ENCODE results near the gene OXER1.

Gene OXER1

GRCh38 chr2:42794271-42795046 lies 30.5 kb upstream of the OXER1 start:
- in situ Hi-C loops (cut with MboI; ENCODE audit: low sequenced_read_pairs), result no loop called here

- in situ Hi-C loops (cut with MboI; ENCODE audit: low sequenced_read_pairs), result no loop called here
Measured at GRCh38 chr2:42793334-42794270, 29.7 kb upstream of the OXER1 start.

- in situ Hi-C loops (cut with MboI; ENCODE audit: low sequenced_read_pairs), result no loop called here
Measured at GRCh38 chr2:42792583-42793333, 28.8 kb upstream of the OXER1 start, which contains the start of gene HAAO. Gene HAAO, minus strand, starts transcription at chr2:42792583. Its CDS starts 47 bp downstream, at chr2:42792536.

- in situ Hi-C loops (cut with MboI; ENCODE audit: low sequenced_read_pairs), result no loop called here
Measured at GRCh38 chr2:42792087-42792582, 28.2 kb upstream of the OXER1 start.

GRCh38 chr2:42791606-42792005 lies 27.7 kb upstream of the OXER1 start:
- in situ Hi-C loops (cut with MboI; ENCODE audit: low sequenced_read_pairs), result no loop called here

GRCh38 chr2:42789751-42790150 lies 25.8 kb upstream of the OXER1 start:
- in situ Hi-C loops (cut with MboI; ENCODE audit: low sequenced_read_pairs), result no loop called here

GRCh38 chr2:42788882-42789281 lies 24.9 kb upstream of the OXER1 start:
- in situ Hi-C loops (cut with MboI; ENCODE audit: low sequenced_read_pairs), result no loop called here

- in situ Hi-C loops (cut with MboI; ENCODE audit: low sequenced_read_pairs), result no loop called here
Measured at GRCh38 chr2:42788478-42788793, 24.5 kb upstream of the OXER1 start.

GRCh38 chr2:42787788-42788477 lies 24.0 kb upstream of the OXER1 start:
- in situ Hi-C loops (cut with MboI; ENCODE audit: low sequenced_read_pairs), result no loop called here

- in situ Hi-C loops (cut with MboI; ENCODE audit: low sequenced_read_pairs), result no loop called here
Measured at GRCh38 chr2:42787424-42787787, 23.5 kb upstream of the OXER1 start.

- in situ Hi-C loops (cut with MboI; ENCODE audit: low sequenced_read_pairs), result no loop called here
Measured at GRCh38 chr2:42786561-42787345, 22.8 kb upstream of the OXER1 start.

GRCh38 chr2:42784204-42784880 lies 20.4 kb upstream of the OXER1 start:
- in situ Hi-C loops (cut with MboI; ENCODE audit: low sequenced_read_pairs), result no loop called here

- in situ Hi-C loops (cut with MboI; ENCODE audit: low sequenced_read_pairs), result no loop called here
Measured at GRCh38 chr2:42783511-42783910, 19.6 kb upstream of the OXER1 start.

GRCh38 chr2:42781181-42781580 lies 17.2 kb upstream of the OXER1 start:
- in situ Hi-C loops (cut with MboI; ENCODE audit: low sequenced_read_pairs), result no loop called here

- in situ Hi-C loops (cut with MboI; ENCODE audit: low sequenced_read_pairs), result no loop called here
Measured at GRCh38 chr2:42777883-42778805, 14.2 kb upstream of the OXER1 start.

- in situ Hi-C loops (cut with MboI; ENCODE audit: low sequenced_read_pairs), result no loop called here
Measured at GRCh38 chr2:42775810-42776209, 11.9 kb upstream of the OXER1 start.

GRCh38 chr2:42775186-42775585 lies 11.3 kb upstream of the OXER1 start:
- in situ Hi-C loops (cut with MboI; ENCODE audit: low sequenced_read_pairs), result no loop called here

- in situ Hi-C loops (cut with MboI; ENCODE audit: low sequenced_read_pairs), result no loop called here
Measured at GRCh38 chr2:42771546-42772153, 7.7 kb upstream of the OXER1 start.
